Keratinocyte (primary cell): ENCODE results near the gene EME2.

Experiments used
- CTCF ChIP-seq, 3 experiments: IDR thresholded peaks in 1 of 3; conservative IDR thresholded peaks in 1 of 3; optimal IDR thresholded peaks in 1 of 3; 2 replicates in 2 of 3; 3 replicates in 1 of 3; pipeline versions ENCODE3 to v1.5.1; 2011; ENCODE audit warnings: low read length in 3 of 3, mild to moderate bottlenecking in 3 of 3, moderate library complexity in 2 of 3, control low read depth in 1 of 3, inconsistent platforms in 1 of 3; ENCODE audit not compliant: insufficient read depth in 2 of 3; ENCODE audit errors: extremely low read depth in 1 of 3
- EZH2 ChIP-seq: IDR thresholded peaks from one replicate; pipeline ENCODE4 v1.6.1; 2012; ENCODE audit warnings: inconsistent platforms, mild to moderate bottlenecking, low read length, moderate library complexity

GRCh38 chr16:1734816-1735215, 37.8 kb upstream of the EME2 start:
- TF ChIP-seq CTCF (optimal IDR thresholded peaks at IDR 0.05 in 1 of 3, IDR thresholded peaks at IDR 0.05 in 1 of 3, conservative IDR thresholded peaks at IDR 0.05 in 1 of 3; ENCODE audit: extremely low read depth in 1 of 3, insufficient read depth in 2 of 3, low read length in 3 of 3) (no peak), EZH2 (no peak)
